Osteoblast (primary cell): ENCODE measurements around the gene NUDT8. TPM values are rescaled to one million over a fixed set of nuclear protein-coding genes. Genes with fewer than 3 reads are reported as not detected.
"Not testable (repeated sequence)": the region's sequence is repeated elsewhere in the genome, so short reads cannot be mapped to it uniquely, and the experiment has no call there.

Source experiments
- DNase-seq: peaks from one replicate; pipeline ENCODE4 v3.0.0; 2011; ENCODE audit warnings: low spot score, mixed read lengths; ENCODE audit not compliant: insufficient read length; ENCODE audit errors: missing footprints
- H2AFZ ChIP-seq: 2 replicates; pipeline ENCODE4 v1.6.0; 2011; ENCODE audit warnings: mild to moderate bottlenecking, low read length
- H3K27ac ChIP-seq: 2 replicates; pipeline ENCODE4 v1.5.1; 2011; ENCODE audit warnings: mild to moderate bottlenecking, low read depth, low read length, moderate library complexity
- H3K27me3 ChIP-seq: 2 replicates; pipeline ENCODE4 v1.6.0; 2012; ENCODE audit warnings: mild to moderate bottlenecking, control low read depth, inconsistent platforms, low read length, moderate library complexity; ENCODE audit not compliant: insufficient read depth
- H3K36me3 ChIP-seq: 2 replicates; pipeline ENCODE4 v1.5.1; 2011; ENCODE audit warnings: mild to moderate bottlenecking, low read length, control low read depth, moderate library complexity; ENCODE audit not compliant: insufficient read depth
- H3K4me1 ChIP-seq: 2 replicates; pipeline ENCODE4 v1.5.1; 2011; ENCODE audit warnings: mild to moderate bottlenecking, low read length, control low read depth, moderate library complexity; ENCODE audit not compliant: insufficient read depth
- H3K4me2 ChIP-seq: 2 replicates; pipeline ENCODE4 v1.6.0; 2011; ENCODE audit warnings: mild to moderate bottlenecking, low read length; ENCODE audit not compliant: insufficient read depth
- H3K4me3 ChIP-seq: fragments of 200-600 bp; sonication (generic); 3 replicates; pipeline ENCODE4 v1.5.1; 2012; ENCODE audit warnings: mild to moderate bottlenecking, low read length, inconsistent platforms; ENCODE audit not compliant: insufficient read depth
- H3K79me2 ChIP-seq: 2 replicates; pipeline ENCODE4 v1.6.0; 2012; ENCODE audit warnings: mild to moderate bottlenecking, low read length, control low read depth, inconsistent platforms; ENCODE audit not compliant: insufficient read depth
- H3K9me3 ChIP-seq: 2 replicates; pipeline ENCODE4 v1.5.1; 2011; ENCODE audit warnings: low read depth, low read length, control low read depth
- H4K20me1 ChIP-seq: 2 replicates; pipeline ENCODE4 v1.6.0; 2012; ENCODE audit warnings: mild to moderate bottlenecking, low read length, control low read depth; ENCODE audit not compliant: insufficient read depth
- CTCF ChIP-seq: IDR thresholded peaks from 2 replicates; pipeline ENCODE4 v1.5.1; 2011; ENCODE audit warnings: mild to moderate bottlenecking, low read depth, low read length, moderate library complexity; ENCODE audit errors: extremely low read depth
- total RNA-seq: library from RNA; depleted of rRNA; stranded (reverse); fragments of >200 nt; gene quantifications from 2 replicates; pipeline ENCODE4 v1.2.3, GENCODE V29; 2012

Gene NUDT8
- total RNA-seq, 1 donor = 4.7 TPM

GRCh38 chr11:67640021-67640757, 10.5 kb upstream of the NUDT8 start:
- DNase-seq = peak; percentile 94
- peak; percentile 65 for TF ChIP-seq CTCF

GRCh38 chr11:67639438-67639859, 9.7 kb upstream of the NUDT8 start, which contains the start of gene TBX10:
Gene TBX10 (minus strand): TSS chr11:67639763. CDS start chr11:67639472, 291 bp downstream.
- Histone ChIP-seq H3K4me1 (no peaks in the 10 kb centered on the region), H3K9me3 (no peaks in the 10 kb centered on the region), H3K27me3 (no peaks in the 10 kb centered on the region), H3K27ac (no peak within 1 kb of the TSS), H3K4me3 (no peak within 1 kb of the TSS), H4K20me1 (no peaks in the 10 kb centered on the region), H3K4me2 (no peak within 1 kb of the TSS), H3K79me2 (no peaks in the 10 kb centered on the region), H3K36me3 (no peaks in the 10 kb centered on the region), H2AFZ (no peak within 1 kb of the TSS)
- no peak for TF ChIP-seq CTCF
- peak; percentile 67 for DNase-seq

More at GRCh38 chr11:67640021-67640757, 10.5 kb upstream of the NUDT8 start:
- Histone ChIP-seq H3K79me2 (no peaks in the 10 kb centered on the region), H3K9me3 (no peaks in the 10 kb centered on the region), H3K27me3 (no peaks in the 10 kb centered on the region), H4K20me1 (no peaks in the 10 kb centered on the region), H3K4me2 (no peak overlapping the region), H3K4me1 (no peaks in the 10 kb centered on the region), H3K4me3 (no peak overlapping the region), H3K27ac (no peak overlapping the region), H2AFZ (no peak overlapping the region), H3K36me3 (no peaks in the 10 kb centered on the region)

GRCh38 chr11:67638535-67639437, 9.0 kb upstream of the NUDT8 start:
- no peak for TF ChIP-seq CTCF

GRCh38 chr11:67637441-67637840, 7.7 kb upstream of the NUDT8 start:
- not testable (repeated sequence) for H3K36me3 ChIP-seq, DNase-seq, H2AFZ ChIP-seq, H3K4me1 ChIP-seq, H3K4me2 ChIP-seq, H3K27me3 ChIP-seq, H3K27ac ChIP-seq, H3K79me2 ChIP-seq, H3K9me3 ChIP-seq, H4K20me1 ChIP-seq, H3K4me3 ChIP-seq

More at GRCh38 chr11:67638535-67639437, 9.0 kb upstream of the NUDT8 start:
- Histone ChIP-seq H3K4me3 (no peak overlapping the region), H3K27me3 (no peaks in the 10 kb centered on the region), H3K9me3 (no peaks in the 10 kb centered on the region), H3K27ac (no peak overlapping the region), H3K79me2 (no peaks in the 10 kb centered on the region), H4K20me1 (no peaks in the 10 kb centered on the region), H3K36me3 (no peaks in the 10 kb centered on the region), H3K4me1 (no peaks in the 10 kb centered on the region), H2AFZ (no peak overlapping the region), H3K4me2 (no peak overlapping the region)
- peak; percentile 62 for DNase-seq
